Keratinocyte (primary cell): ENCODE results near the gene LPA. TPM values are rescaled to one million over a fixed set of nuclear protein-coding genes. Genes with fewer than 3 reads are reported as not detected.

Experiments used
- DNase-seq: peaks from one replicate; pipeline ENCODE4 v3.0.0-alpha.2; 2011; ENCODE audit warnings: low read depth, missing footprints, low spot score
- FAIRE-seq: peaks from 2 replicates; lab custom pipeline; 2011; peaks lifted over from hg19 to GRCh38; lab: Jason Lieb, UNC
- H2AFZ ChIP-seq: 2 replicates; pipeline ENCODE4 v1.6.0; 2012; ENCODE audit warnings: low read length, control low read depth, inconsistent platforms; ENCODE audit not compliant: control insufficient read depth
- H3K27ac ChIP-seq: 2 replicates; pipeline ENCODE4 v1.5.1; 2011; ENCODE audit warnings: low read length; ENCODE audit not compliant: control insufficient read depth, insufficient read depth
- H3K27me3 ChIP-seq: 3 replicates; pipeline ENCODE4 v1.6.0; 2011; ENCODE audit warnings: low read length; ENCODE audit not compliant: control insufficient read depth, insufficient read depth; ENCODE audit errors: extremely low read depth
- H3K36me3 ChIP-seq, 2 experiments: 2 replicates in 1 of 2; 3 replicates in 1 of 2; pipeline ENCODE4 v1.5.1; 2011; ENCODE audit warnings: low read length in 2 of 2, mild to moderate bottlenecking in 1 of 2; ENCODE audit not compliant: control insufficient read depth in 2 of 2, insufficient read depth in 2 of 2; ENCODE audit errors: extremely low read depth in 1 of 2
- H3K4me1 ChIP-seq: 3 replicates; pipeline ENCODE4 v1.5.1; 2011; ENCODE audit warnings: low read length; ENCODE audit not compliant: control insufficient read depth, insufficient read depth; ENCODE audit errors: extremely low read depth
- H3K4me2 ChIP-seq: 3 replicates; pipeline ENCODE4 v1.6.0; 2011; ENCODE audit warnings: low read depth, low read length; ENCODE audit not compliant: control insufficient read depth, insufficient read depth; ENCODE audit errors: extremely low read depth
- H3K4me3 ChIP-seq, 3 experiments: fragments of 200-600 bp in 1 of 3; sonication (generic) in 1 of 3; 2 replicates in 2 of 3; 3 replicates in 1 of 3; pipeline ENCODE4 v1.5.1; 2011 to 2016; ENCODE audit warnings: low read length in 3 of 3, mild to moderate bottlenecking in 3 of 3, control low read depth in 2 of 3, inconsistent platforms in 1 of 3, low read depth in 1 of 3, mixed read lengths in 1 of 3, mixed run types in 1 of 3, moderate library complexity in 1 of 3; ENCODE audit not compliant: control insufficient read depth in 2 of 3, insufficient read depth in 2 of 3; ENCODE audit errors: extremely low read depth in 1 of 3
- H3K79me2 ChIP-seq: 2 replicates; pipeline ENCODE4 v1.6.0; 2012; ENCODE audit warnings: low read length; ENCODE audit not compliant: control insufficient read depth, insufficient read depth
- H3K9ac ChIP-seq: 3 replicates; pipeline ENCODE4 v1.6.0; 2011; ENCODE audit warnings: low read length; ENCODE audit not compliant: control insufficient read depth, insufficient read depth; ENCODE audit errors: extremely low read depth
- H3K9me1 ChIP-seq: 3 replicates; pipeline ENCODE4 v1.6.0; 2011; ENCODE audit warnings: low read length; ENCODE audit not compliant: control insufficient read depth, insufficient read depth; ENCODE audit errors: extremely low read depth
- H3K9me3 ChIP-seq: 2 replicates; pipeline ENCODE4 v1.5.1; 2012; ENCODE audit warnings: low read depth, low read length; ENCODE audit not compliant: control insufficient read depth
- H4K20me1 ChIP-seq: 3 replicates; pipeline ENCODE4 v1.6.0; 2011; ENCODE audit warnings: low read length; ENCODE audit not compliant: control insufficient read depth, insufficient read depth; ENCODE audit errors: extremely low read depth
- EZH2 ChIP-seq: IDR thresholded peaks from one replicate; pipeline ENCODE4 v1.6.1; 2012; ENCODE audit warnings: inconsistent platforms, mild to moderate bottlenecking, low read length, moderate library complexity
- dilution Hi-C: fragments of 300-500 bp; cut with MboI; formaldehyde crosslinking; loops from one replicate; pipeline ENCODE4 v1.7.0; 2020; ENCODE audit warnings: low sequenced_read_pairs; ENCODE audit not compliant: extremely low pct_ligation_motif_present
- polyA plus RNA-seq, 5 experiments: library from polyadenylated mRNA; depleted of rRNA in 3 of 5; stranded (reverse) in 3 of 5; stranded (forward) in 1 of 5; unstranded in 1 of 5; fragments of >200 nt; gene quantifications; 1 replicate in 1 of 5; 2 replicates in 3 of 5; 3 replicates in 1 of 5; pipeline versions ENCODE4 v1.2.1 to v1.2.3, GENCODE V29; 2011 to 2012; ENCODE audit warnings: missing spikeins in 2 of 5, low read depth in 1 of 5, low replicate concordance in 1 of 5
- TF ChIP-seq, protein P1 (sequence below), 3 experiments: IDR thresholded peaks in 1 of 3; conservative IDR thresholded peaks in 1 of 3; optimal IDR thresholded peaks in 1 of 3; 2 replicates in 2 of 3; 3 replicates in 1 of 3; pipeline versions ENCODE3 to v1.5.1; 2011; ENCODE audit warnings: low read length in 3 of 3, mild to moderate bottlenecking in 3 of 3, moderate library complexity in 2 of 3, control low read depth in 1 of 3, inconsistent platforms in 1 of 3; ENCODE audit not compliant: insufficient read depth in 2 of 3; ENCODE audit errors: extremely low read depth in 1 of 3

Gene LPA
- polyA plus RNA-seq, 1 donor (not counting 4 experiments of a cell fraction or from before 2014, with no cell fraction given): not detected

- Histone ChIP-seq H3K9me3 (no peaks in the 10 kb centered on the region), H3K36me3 (no peaks in the 10 kb centered on the region), H3K27me3 (no peaks in the 10 kb centered on the region), H3K27ac (no peak overlapping the region), H2AFZ (no peak overlapping the region), H3K9me1 (no peaks in the 10 kb centered on the region), H3K4me1 (no peaks in the 10 kb centered on the region), H3K79me2 (no peaks in the 10 kb centered on the region), H3K9ac (no peak overlapping the region), H3K4me3 (no peak overlapping the region), H3K4me2 (no peak overlapping the region), H4K20me1 (no peaks in the 10 kb centered on the region)
- TF ChIP-seq, protein P1, sequence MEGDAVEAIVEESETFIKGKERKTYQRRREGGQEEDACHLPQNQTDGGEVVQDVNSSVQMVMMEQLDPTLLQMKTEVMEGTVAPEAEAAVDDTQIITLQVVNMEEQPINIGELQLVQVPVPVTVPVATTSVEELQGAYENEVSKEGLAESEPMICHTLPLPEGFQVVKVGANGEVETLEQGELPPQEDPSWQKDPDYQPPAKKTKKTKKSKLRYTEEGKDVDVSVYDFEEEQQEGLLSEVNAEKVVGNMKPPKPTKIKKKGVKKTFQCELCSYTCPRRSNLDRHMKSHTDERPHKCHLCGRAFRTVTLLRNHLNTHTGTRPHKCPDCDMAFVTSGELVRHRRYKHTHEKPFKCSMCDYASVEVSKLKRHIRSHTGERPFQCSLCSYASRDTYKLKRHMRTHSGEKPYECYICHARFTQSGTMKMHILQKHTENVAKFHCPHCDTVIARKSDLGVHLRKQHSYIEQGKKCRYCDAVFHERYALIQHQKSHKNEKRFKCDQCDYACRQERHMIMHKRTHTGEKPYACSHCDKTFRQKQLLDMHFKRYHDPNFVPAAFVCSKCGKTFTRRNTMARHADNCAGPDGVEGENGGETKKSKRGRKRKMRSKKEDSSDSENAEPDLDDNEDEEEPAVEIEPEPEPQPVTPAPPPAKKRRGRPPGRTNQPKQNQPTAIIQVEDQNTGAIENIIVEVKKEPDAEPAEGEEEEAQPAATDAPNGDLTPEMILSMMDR (optimal IDR thresholded peaks at IDR 0.05 in 1 of 3, IDR thresholded peaks at IDR 0.05 in 1 of 3, conservative IDR thresholded peaks at IDR 0.05 in 1 of 3; ENCODE audit: extremely low read depth in 1 of 3, insufficient read depth in 2 of 3, low read length in 3 of 3): peak; percentile 73 to 89 (median 82)
- TF ChIP-seq EZH2: no peak
- FAIRE-seq (peak; percentile 17), DNase-seq (no peak)
- dilution Hi-C loops: no loop called here
Measured at GRCh38 chr6:160667639-160668481, 3.8 kb upstream of the LPA start.

GRCh38 chr6:160662842-160663241 lies 1.2 kb downstream of the LPA start:
- no peak overlapping the region for H3K4me2 ChIP-seq
- H3K27ac ChIP-seq: no peak overlapping the region
- no peaks in the 10 kb centered on the region for H4K20me1 ChIP-seq
- no peaks in the 10 kb centered on the region for H3K27me3 ChIP-seq
- no peaks in the 10 kb centered on the region for H3K4me1 ChIP-seq
- no peak overlapping the region for H3K9ac ChIP-seq
- H3K4me3 ChIP-seq: no peak overlapping the region
- H3K9me3 ChIP-seq: no peaks in the 10 kb centered on the region
- FAIRE-seq: no peak
- H2AFZ ChIP-seq: no peak overlapping the region
- TF ChIP-seq EZH2: no peak
- TF ChIP-seq, protein P1 (optimal IDR thresholded peaks at IDR 0.05 in 1 of 3, IDR thresholded peaks at IDR 0.05 in 1 of 3, conservative IDR thresholded peaks at IDR 0.05 in 1 of 3; ENCODE audit: extremely low read depth in 1 of 3, insufficient read depth in 2 of 3, low read length in 3 of 3): no peak
- H3K36me3 ChIP-seq: no peaks in the 10 kb centered on the region
- dilution Hi-C loops: no loop called here
- no peaks in the 10 kb centered on the region for H3K79me2 ChIP-seq
- no peak for DNase-seq
- H3K9me1 ChIP-seq: no peaks in the 10 kb centered on the region
